Testis (tissue), 2 donors: Measurements from ENCODE around the gene PLEKHM3.

Source experiments
- CTCF ChIP-seq, 3 experiments: fragments of 450-650 bp in 2 of 3; fragments of 200-600 bp in 1 of 3; sonication (generic) in 1 of 3; IDR thresholded peaks; one replicate each; pipeline ENCODE4 v1.5.1; 2016 to 2019; ENCODE audit warnings: antibody characterized with exemption in 3 of 3, mild to moderate bottlenecking in 2 of 3, moderate library complexity in 1 of 3
- POLR2A ChIP-seq: fragments of 450-650 bp; IDR thresholded peaks from one replicate; pipeline ENCODE4 v1.6.1; 2017; ENCODE audit warnings: antibody characterized with exemption, mild to moderate bottlenecking, moderate library complexity

- TF ChIP-seq POLR2A (no peak), CTCF (IDR thresholded peaks at IDR 0.05) (no peak)
Measured at GRCh38 chr2:207944979-207945600, 80.2 kb downstream of the PLEKHM3 start.
